CD4-positive, alpha-beta T cell treated with Interleukin-6 at 100 ng/mL for 8 hours (primary cell): Measurements from ENCODE around the gene FBXO3.
"Not testable (repeated sequence)": the region's sequence is repeated elsewhere in the genome, so short reads cannot be mapped to it uniquely, and the experiment has no call there.

Experiments
- DNase-seq: peaks from one replicate; pipeline ENCODE4 v3.0.0-alpha.2; 2020; ENCODE audit warnings: mixed read lengths, low spot score

Gene FBXO3

GRCh38 chr11:33727539-33727938, 46.8 kb downstream of the FBXO3 start:
- DNase-seq, result not testable (repeated sequence)

GRCh38 chr11:33725496-33725895, 48.8 kb downstream of the FBXO3 start:
- DNase-seq, result no peak

GRCh38 chr11:33724644-33725035, 49.7 kb downstream of the FBXO3 start:
- no peak for DNase-seq

GRCh38 chr11:33723238-33723881, 51.0 kb downstream of the FBXO3 start:
- DNase-seq, result no peak

- DNase-seq, result no peak
Observed at GRCh38 chr11:33722590-33723234, 51.6 kb downstream of the FBXO3 start.

- no peak for DNase-seq
Observed at GRCh38 chr11:33721984-33722383, 52.3 kb downstream of the FBXO3 start.

- DNase-seq, result no peak
Observed at GRCh38 chr11:33721426-33721825, 52.9 kb downstream of the FBXO3 start.

GRCh38 chr11:33719587-33719986, 54.7 kb downstream of the FBXO3 start:
- no peak for DNase-seq

- no peak for DNase-seq
Observed at GRCh38 chr11:33718440-33718839, 55.9 kb downstream of the FBXO3 start.

GRCh38 chr11:33716243-33716642, 58.1 kb downstream of the FBXO3 start:
- no peak for DNase-seq

- DNase-seq, result no peak
Observed at GRCh38 chr11:33713856-33714398, 60.4 kb downstream of the FBXO3 start.

- no peak for DNase-seq
Observed at GRCh38 chr11:33713151-33713855, 61.0 kb downstream of the FBXO3 start.

GRCh38 chr11:33712436-33712835, 61.9 kb downstream of the FBXO3 start:
- DNase-seq, result no peak

- no peak for DNase-seq
Observed at GRCh38 chr11:33709466-33709865, 64.9 kb downstream of the FBXO3 start.

GRCh38 chr11:33708985-33709384, 65.3 kb downstream of the FBXO3 start:
- DNase-seq, result no peak

GRCh38 chr11:33707831-33708230, 66.5 kb downstream of the FBXO3 start:
- DNase-seq, result not testable (repeated sequence)

- DNase-seq, result no peak
Observed at GRCh38 chr11:33706966-33707365, 67.4 kb downstream of the FBXO3 start.

- DNase-seq, result no peak
Observed at GRCh38 chr11:33706546-33706945, 67.8 kb downstream of the FBXO3 start.

- no peak for DNase-seq
Observed at GRCh38 chr11:33704240-33705002, 69.9 kb downstream of the FBXO3 start.

- no peak for DNase-seq
Observed at GRCh38 chr11:33703788-33704187, 70.5 kb downstream of the FBXO3 start.

- no peak for DNase-seq
Observed at GRCh38 chr11:33703234-33703633, 71.1 kb downstream of the FBXO3 start.
